ENCODE data around the gene OGDH.

DNA sequence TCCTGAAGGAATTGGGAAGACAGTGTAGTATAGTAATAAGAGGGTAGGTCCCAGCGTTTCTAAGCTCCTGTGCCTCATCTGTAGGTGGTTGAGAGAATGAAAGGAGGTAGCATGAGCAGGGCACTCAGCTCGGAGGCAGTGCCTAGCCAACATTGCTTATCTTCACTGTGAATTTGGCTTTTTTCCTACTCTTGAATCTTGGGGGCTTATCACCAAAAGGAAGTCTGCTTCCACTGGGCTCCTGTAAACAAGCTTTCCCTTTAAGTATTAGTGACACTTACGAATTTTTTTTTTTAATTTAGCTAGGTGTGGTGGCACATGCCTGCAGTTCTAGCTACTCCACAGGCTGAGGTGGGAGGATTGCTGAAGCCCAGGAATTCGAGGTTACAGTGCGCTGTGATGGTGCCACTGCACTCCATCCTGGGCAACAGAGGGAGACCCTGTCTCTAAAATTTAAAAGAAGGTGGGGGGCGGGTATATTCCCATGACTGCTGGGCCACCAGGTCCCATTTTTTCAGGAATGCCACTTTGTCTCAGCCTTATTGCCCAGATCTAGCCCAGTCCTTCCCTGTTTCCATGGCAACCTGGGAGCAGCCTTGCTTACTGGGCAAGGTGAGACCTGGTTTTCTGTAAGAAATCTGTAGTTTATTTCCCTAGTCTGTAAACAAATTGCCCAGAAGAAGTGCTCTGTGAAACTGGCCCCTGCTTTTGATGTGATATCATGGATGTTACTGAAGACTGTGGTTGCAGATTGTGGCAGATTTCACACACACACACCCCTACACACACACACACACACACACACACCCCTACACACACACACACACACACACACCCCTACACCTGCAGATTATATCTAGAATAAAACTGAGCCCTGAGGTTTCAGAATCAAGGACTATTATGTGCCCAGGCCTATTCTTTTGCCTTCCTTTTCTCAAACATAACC lies 19.4 kb downstream of the OGDH start:
- TF ChIP-seq CTCF (IDR thresholded peaks at IDR 0.05; ENCODE audit: low read length) (no peak), EZH2 (optimal IDR thresholded peaks at IDR 0.05; ENCODE audit: low read depth, low read length) (no peak)
